Glutamatergic neuron (in vitro differentiated cells): ENCODE measurements around the gene POU4F1. TPM values are rescaled to one million over a fixed set of nuclear protein-coding genes. Genes with fewer than 3 reads are reported as not detected.
A peak's percentile ranks its signal among the peaks of the same experiment; 100 is the strongest.

Source experiments
- DNase-seq: peaks from one replicate; pipeline ENCODE4 v3.0.0; 2022
- H3K27ac Mint-ChIP-seq: one replicate; pipeline ENCODE4 v1.8.0; 2020; ENCODE audit warnings: mild to moderate bottlenecking, mixed read lengths, inconsistent platforms; ENCODE audit not compliant: unreplicated experiment
- H3K27me3 Mint-ChIP-seq: one replicate; pipeline ENCODE4 v1.8.0; 2020; ENCODE audit warnings: mild to moderate bottlenecking, moderate library complexity, mixed read lengths, inconsistent platforms; ENCODE audit not compliant: unreplicated experiment
- H3K36me3 Mint-ChIP-seq: one replicate; pipeline ENCODE4 v1.8.0; 2020; ENCODE audit warnings: mild to moderate bottlenecking, mixed read lengths, inconsistent platforms; ENCODE audit not compliant: unreplicated experiment
- H3K4me1 Mint-ChIP-seq: one replicate; pipeline ENCODE4 v1.8.0; 2020; ENCODE audit warnings: mild to moderate bottlenecking, low read depth, mixed read lengths, inconsistent platforms; ENCODE audit not compliant: unreplicated experiment
- H3K4me3 Mint-ChIP-seq: one replicate; pipeline ENCODE4 v1.8.0; 2020; ENCODE audit warnings: mild to moderate bottlenecking, mixed read lengths, inconsistent platforms; ENCODE audit not compliant: unreplicated experiment
- H3K9me3 Mint-ChIP-seq: one replicate; pipeline ENCODE4 v1.8.0; 2020; ENCODE audit warnings: mild to moderate bottlenecking, moderate library complexity, mixed read lengths, inconsistent platforms; ENCODE audit not compliant: unreplicated experiment
- total RNA-seq: library from RNA; stranded (reverse); fragmentation: NEBNext Ultra II Directional; extraction: Animal tissue kit (Norgen Biotek cat#: 25700); gene quantifications from one replicate; pipeline ENCODE4 v1.2.1, GENCODE V29; 2021; ENCODE audit not compliant: unreplicated experiment
- TF ChIP-seq, protein P1 (sequence below): fragments of 200-600 bp; sonication (generic); IDR thresholded peaks from one replicate; pipeline ENCODE4 v1.5.0; 2021; ENCODE audit not compliant: partially characterized antibody, unreplicated experiment

Gene POU4F1
- total RNA-seq, 1 donor from 2014 or later = 125 TPM

DNA sequence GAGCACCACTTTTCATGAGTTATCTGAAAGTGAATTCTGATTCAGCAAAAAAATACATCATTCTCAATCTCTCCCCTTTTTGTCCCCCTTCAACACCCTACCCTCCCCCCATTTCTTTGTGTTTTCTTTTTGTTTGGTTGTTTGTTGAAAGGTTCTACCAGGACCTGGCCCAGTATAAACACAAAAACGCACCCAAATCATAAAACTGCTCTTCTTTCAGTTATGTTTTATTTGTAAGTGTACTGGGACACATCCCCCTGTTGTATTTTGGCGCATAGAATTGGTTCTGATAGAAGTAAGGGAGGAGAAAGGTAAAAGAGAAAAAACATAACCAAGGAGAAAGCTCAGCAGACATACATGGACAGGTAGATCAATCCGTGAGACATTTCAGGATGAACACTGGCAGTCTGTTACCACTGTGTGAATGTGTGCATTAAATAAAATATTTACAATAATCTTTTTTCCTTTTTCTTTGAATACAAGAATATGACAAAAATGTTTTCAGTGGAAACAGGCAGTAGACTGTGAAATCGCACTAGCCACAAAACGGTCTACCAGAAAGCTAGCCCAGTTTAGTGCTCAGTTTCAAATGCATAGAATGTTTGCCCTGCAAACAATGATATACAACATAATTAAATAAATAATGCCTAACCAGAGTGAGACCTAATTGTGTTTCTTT is 4.2 kb downstream of the POU4F1 start:
- Mint-ChIP-seq H3K27ac (peak overlapping the region; percentile 85), H3K4me1 (peaks cover 32% of the 10 kb centered on the region), H3K36me3 (peaks cover 18% of the 10 kb centered on the region), H3K9me3 (peaks cover 48% of the 10 kb centered on the region), H3K4me3 (peak overlapping the region; percentile 97), H3K27me3 (peaks cover 39% of the 10 kb centered on the region)
- TF ChIP-seq, protein P1, sequence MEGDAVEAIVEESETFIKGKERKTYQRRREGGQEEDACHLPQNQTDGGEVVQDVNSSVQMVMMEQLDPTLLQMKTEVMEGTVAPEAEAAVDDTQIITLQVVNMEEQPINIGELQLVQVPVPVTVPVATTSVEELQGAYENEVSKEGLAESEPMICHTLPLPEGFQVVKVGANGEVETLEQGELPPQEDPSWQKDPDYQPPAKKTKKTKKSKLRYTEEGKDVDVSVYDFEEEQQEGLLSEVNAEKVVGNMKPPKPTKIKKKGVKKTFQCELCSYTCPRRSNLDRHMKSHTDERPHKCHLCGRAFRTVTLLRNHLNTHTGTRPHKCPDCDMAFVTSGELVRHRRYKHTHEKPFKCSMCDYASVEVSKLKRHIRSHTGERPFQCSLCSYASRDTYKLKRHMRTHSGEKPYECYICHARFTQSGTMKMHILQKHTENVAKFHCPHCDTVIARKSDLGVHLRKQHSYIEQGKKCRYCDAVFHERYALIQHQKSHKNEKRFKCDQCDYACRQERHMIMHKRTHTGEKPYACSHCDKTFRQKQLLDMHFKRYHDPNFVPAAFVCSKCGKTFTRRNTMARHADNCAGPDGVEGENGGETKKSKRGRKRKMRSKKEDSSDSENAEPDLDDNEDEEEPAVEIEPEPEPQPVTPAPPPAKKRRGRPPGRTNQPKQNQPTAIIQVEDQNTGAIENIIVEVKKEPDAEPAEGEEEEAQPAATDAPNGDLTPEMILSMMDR = no peak
- no peak for DNase-seq

DNA sequence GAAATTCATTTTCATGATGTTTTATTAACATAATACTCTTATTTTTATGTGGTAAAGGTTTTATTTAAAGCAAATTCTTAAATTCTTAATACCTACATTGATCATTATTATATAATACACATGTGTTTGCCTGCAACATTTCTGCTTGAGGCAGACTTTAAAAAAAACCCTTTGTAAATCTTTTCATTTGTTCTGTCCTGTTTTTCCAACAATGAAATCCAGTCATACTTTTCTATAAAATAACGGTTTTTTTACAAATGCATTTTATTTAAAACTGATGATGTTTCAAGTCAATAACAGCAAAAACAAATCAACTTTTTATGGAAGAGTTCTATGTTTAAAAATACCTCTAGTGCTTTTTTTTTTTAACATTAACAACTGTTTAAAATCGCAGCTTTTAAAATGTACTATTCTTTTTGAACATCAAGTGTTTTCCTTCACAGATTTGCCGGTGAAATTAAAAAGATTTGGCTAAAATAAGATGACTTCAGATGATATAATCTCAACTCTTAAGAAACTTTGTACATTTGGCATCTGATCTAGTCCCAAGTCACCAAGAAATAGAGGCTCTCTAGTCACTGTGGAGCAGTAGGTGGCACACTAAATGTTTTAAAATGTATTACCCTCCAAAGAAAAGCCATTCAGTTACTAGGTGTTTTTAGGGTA is 5.1 kb downstream of the POU4F1 start:
- Mint-ChIP-seq H3K4me1 (peaks cover 37% of the 10 kb centered on the region), H3K27ac (no peak overlapping the region), H3K4me3 (peak overlapping the region; percentile 97), H3K36me3 (peaks cover 18% of the 10 kb centered on the region), H3K27me3 (peaks cover 31% of the 10 kb centered on the region), H3K9me3 (peaks cover 40% of the 10 kb centered on the region)
- TF ChIP-seq, protein P1 = no peak
- no peak for DNase-seq

DNA sequence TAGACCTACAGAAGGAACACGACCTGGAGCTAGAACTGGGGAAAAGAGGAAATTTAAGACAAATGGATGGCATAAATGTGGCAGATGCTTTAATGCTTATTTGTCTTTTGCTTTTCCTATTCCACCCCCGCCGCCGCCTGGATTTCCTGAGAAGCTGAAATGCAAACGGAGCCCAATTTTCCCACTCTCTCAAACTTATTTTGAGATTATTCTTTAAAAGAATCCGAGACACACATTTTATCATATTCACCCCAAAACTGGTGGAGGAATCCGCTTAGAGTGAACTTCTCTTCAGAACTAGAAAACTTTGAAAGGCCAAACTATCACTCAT is 5.8 kb downstream of the POU4F1 start:
- Mint-ChIP-seq H3K36me3 (peaks cover 18% of the 10 kb centered on the region), H3K4me1 (peaks cover 44% of the 10 kb centered on the region), H3K4me3 (peak overlapping the region; percentile 85), H3K27ac (no peak overlapping the region), H3K27me3 (peaks cover 30% of the 10 kb centered on the region), H3K9me3 (peaks cover 39% of the 10 kb centered on the region)
- no peak for DNase-seq
- TF ChIP-seq, protein P1 = no peak

DNA sequence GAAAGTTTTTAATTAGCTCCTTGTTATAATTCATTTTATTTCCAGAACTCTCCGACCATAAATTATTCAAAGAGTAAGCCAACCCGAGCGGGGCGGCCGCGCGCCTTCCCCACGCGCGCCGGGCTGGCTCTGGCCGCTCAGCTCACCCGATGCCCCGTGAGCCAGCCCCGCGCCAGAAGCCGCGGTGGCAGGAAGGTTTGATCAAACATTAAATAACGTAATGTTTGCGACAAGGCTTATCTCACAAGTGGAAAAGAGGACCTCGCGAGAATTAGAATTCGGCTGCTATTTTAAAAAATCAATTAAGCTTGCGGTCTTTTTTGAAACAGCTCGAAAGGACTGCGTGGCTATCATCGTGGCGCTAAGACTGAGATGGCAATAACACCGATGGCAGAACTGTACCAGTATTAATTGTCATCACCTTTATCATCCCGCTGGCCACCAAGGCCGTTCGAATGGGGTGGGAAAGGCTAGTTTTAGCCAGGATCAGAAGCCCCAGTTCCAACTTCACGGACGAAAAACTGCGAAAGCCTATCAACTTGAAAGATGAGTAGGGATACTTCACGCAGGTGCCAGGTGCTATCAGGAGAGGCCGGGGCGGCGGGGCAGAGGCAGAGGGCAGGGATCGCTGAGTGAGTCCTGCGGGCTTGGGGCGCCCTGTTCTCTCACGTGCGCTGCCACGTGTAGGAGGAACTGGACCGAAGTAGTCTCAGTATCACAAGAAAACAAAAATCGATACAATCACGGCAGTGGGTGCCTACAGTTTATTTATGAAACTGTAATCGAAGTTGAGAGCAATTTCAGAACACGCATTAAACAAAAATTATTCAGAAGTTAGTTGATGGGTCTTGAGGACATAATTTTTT is 6.4 kb downstream of the POU4F1 start:
- peaks cover 41% of the 10 kb centered on the region for H3K9me3 Mint-ChIP-seq
- peaks cover 18% of the 10 kb centered on the region for H3K36me3 Mint-ChIP-seq
- TF ChIP-seq, protein P1 = no peak
- no peak for DNase-seq
- peak overlapping the region; percentile 28 for H3K27ac Mint-ChIP-seq
- peaks cover 31% of the 10 kb centered on the region for H3K27me3 Mint-ChIP-seq
- H3K4me3 Mint-ChIP-seq = peak overlapping the region; percentile 85
- H3K4me1 Mint-ChIP-seq = peaks cover 49% of the 10 kb centered on the region

DNA sequence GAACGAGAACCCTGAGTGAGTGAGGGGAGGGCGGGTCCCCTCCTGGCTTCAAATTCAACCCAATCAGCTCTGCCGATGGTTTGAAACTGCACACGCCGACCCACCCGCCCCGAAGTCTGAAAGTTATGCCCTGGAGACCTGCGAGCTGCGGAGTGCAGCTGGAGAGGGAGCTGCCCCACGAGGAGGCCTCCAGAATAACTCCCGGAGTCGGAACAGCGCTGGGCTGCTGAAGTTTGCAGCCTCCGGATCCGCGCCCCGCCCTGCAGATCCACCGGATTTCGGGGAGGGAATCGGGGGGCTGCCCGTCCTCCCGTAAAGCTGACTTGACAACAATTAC is 7.0 kb downstream of the POU4F1 start:
- Mint-ChIP-seq H3K4me3 (peak overlapping the region; percentile 85), H3K4me1 (peaks cover 55% of the 10 kb centered on the region), H3K9me3 (peaks cover 42% of the 10 kb centered on the region), H3K27me3 (peaks cover 31% of the 10 kb centered on the region), H3K36me3 (peaks cover 18% of the 10 kb centered on the region), H3K27ac (no peak overlapping the region)
- DNase-seq = peak; percentile 59
- TF ChIP-seq, protein P1 = no peak
